Measurements from ENCODE around the gene TRIM25.

The TRIM25 gene

DNA sequence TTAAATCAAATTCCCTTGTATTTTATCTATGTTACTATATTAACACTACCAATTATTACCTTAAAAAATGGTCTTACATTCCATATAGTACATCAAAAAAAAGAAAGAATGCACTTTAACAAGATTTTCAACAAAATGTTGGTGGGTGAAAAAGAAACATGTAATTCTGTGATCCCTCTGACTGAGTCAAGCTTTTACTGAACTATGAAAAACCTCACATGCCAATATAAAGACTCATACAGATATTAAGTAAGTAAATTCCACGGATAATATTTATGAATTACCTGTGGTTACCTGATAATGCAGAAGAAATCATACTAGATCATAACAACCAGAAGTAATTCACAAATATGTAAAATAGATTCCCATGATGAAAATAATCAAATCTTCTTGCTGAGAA, 34.6 kb upstream of the TRIM25 start:
- TF ChIP-seq, protein P1, sequence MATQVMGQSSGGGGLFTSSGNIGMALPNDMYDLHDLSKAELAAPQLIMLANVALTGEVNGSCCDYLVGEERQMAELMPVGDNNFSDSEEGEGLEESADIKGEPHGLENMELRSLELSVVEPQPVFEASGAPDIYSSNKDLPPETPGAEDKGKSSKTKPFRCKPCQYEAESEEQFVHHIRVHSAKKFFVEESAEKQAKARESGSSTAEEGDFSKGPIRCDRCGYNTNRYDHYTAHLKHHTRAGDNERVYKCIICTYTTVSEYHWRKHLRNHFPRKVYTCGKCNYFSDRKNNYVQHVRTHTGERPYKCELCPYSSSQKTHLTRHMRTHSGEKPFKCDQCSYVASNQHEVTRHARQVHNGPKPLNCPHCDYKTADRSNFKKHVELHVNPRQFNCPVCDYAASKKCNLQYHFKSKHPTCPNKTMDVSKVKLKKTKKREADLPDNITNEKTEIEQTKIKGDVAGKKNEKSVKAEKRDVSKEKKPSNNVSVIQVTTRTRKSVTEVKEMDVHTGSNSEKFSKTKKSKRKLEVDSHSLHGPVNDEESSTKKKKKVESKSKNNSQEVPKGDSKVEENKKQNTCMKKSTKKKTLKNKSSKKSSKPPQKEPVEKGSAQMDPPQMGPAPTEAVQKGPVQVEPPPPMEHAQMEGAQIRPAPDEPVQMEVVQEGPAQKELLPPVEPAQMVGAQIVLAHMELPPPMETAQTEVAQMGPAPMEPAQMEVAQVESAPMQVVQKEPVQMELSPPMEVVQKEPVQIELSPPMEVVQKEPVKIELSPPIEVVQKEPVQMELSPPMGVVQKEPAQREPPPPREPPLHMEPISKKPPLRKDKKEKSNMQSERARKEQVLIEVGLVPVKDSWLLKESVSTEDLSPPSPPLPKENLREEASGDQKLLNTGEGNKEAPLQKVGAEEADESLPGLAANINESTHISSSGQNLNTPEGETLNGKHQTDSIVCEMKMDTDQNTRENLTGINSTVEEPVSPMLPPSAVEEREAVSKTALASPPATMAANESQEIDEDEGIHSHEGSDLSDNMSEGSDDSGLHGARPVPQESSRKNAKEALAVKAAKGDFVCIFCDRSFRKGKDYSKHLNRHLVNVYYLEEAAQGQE (IDR thresholded peaks at IDR 0.05; ENCODE audit: low read depth): no peak
- no peak for TF ChIP-seq TAF1 (IDR thresholded peaks at IDR 0.05; ENCODE audit: low read depth)
- no peak for TF ChIP-seq EGR1 (IDR thresholded peaks at IDR 0.05)
- no peak for TF ChIP-seq FOXM1 (IDR thresholded peaks at IDR 0.05; ENCODE audit: borderline replicate concordance, low read depth)
- no peak for TF ChIP-seq TEAD4 (IDR thresholded peaks at IDR 0.05)
- TF ChIP-seq TCF12 (IDR thresholded peaks at IDR 0.05; ENCODE audit: low read depth): no peak
- TF ChIP-seq, protein P2, sequence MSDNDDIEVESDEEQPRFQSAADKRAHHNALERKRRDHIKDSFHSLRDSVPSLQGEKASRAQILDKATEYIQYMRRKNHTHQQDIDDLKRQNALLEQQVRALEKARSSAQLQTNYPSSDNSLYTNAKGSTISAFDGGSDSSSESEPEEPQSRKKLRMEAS (IDR thresholded peaks at IDR 0.05): no peak
- no peak for TF ChIP-seq CREB1 (IDR thresholded peaks at IDR 0.05; ENCODE audit: low read depth)
- no peak for TF ChIP-seq RAD21 (IDR thresholded peaks at IDR 0.05; ENCODE audit: low read depth)
- no peak for TF ChIP-seq YY1 (IDR thresholded peaks at IDR 0.05; ENCODE audit: low read depth)
- no peak for TF ChIP-seq ZBTB7A (IDR thresholded peaks at IDR 0.05; ENCODE audit: low read depth)
- no peak for TF ChIP-seq EP300 (IDR thresholded peaks at IDR 0.05; ENCODE audit: borderline replicate concordance)
- TF ChIP-seq CEBPB (IDR thresholded peaks at IDR 0.05): no peak
- TF ChIP-seq NFIC (IDR thresholded peaks at IDR 0.05): no peak
- TF ChIP-seq, protein P3, sequence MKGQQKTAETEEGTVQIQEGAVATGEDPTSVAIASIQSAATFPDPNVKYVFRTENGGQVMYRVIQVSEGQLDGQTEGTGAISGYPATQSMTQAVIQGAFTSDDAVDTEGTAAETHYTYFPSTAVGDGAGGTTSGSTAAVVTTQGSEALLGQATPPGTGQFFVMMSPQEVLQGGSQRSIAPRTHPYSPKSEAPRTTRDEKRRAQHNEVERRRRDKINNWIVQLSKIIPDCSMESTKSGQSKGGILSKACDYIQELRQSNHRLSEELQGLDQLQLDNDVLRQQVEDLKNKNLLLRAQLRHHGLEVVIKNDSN (IDR thresholded peaks at IDR 0.05): no peak

DNA sequence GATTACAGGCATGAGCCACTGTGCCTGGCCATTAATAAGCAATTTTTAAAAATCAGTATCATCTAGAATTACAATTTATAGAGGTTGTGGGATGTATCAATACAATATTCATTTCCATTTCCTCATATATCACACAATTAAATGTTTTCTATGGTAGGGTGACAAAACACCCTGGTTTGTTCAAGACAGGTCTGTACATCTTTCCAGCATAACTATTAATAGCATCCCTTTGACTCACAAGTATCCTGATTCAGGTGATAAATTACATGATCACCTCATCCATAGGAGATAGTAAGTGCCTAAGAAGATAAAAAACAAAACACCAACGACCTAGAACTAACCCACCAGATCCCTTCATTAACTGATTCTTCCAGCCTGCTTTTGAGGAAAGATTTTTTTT, 33.9 kb upstream of the TRIM25 start:
- TF ChIP-seq, protein P3 (IDR thresholded peaks at IDR 0.05): no peak
- TF ChIP-seq CEBPB (IDR thresholded peaks at IDR 0.05) (no peak), EGR1 (IDR thresholded peaks at IDR 0.05) (no peak), EP300 (IDR thresholded peaks at IDR 0.05; ENCODE audit: borderline replicate concordance) (no peak)
- TF ChIP-seq, protein P1 (IDR thresholded peaks at IDR 0.05; ENCODE audit: low read depth): no peak

DNA sequence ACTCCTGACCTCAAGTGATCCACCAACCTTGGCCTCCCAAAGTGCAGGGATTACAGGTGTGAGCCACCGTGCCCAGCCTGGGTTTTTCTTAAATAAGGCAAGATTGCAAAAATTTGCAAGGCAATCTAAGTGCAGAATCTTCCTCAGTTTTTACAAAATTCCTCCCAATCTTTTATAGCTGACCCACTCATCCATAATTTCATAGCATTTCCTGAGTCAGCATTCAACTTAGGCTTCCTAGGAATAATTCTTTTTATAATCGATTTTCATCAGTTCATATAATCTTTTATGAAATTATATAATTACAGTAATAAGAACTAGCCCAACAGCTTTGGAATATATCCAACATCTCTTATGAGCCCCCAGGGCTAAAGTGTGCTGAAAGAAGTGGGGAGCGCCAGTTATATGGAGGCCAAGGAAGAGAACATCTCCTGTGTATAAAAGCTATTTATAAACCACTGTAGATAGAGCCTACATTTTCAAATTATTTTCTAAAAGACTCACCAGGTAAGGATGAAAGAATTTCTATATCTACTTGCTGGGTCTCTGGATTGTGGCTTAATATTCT, 32.2 kb upstream of the TRIM25 start:
- TF ChIP-seq CEBPB (IDR thresholded peaks at IDR 0.05): no peak
- TF ChIP-seq RAD21 (IDR thresholded peaks at IDR 0.05; ENCODE audit: low read depth): no peak
- no peak for TF ChIP-seq YY1 (IDR thresholded peaks at IDR 0.05; ENCODE audit: low read depth)
- no peak for TF ChIP-seq EP300 (IDR thresholded peaks at IDR 0.05; ENCODE audit: borderline replicate concordance)
- no peak for TF ChIP-seq FOXM1 (IDR thresholded peaks at IDR 0.05; ENCODE audit: borderline replicate concordance, low read depth)

DNA sequence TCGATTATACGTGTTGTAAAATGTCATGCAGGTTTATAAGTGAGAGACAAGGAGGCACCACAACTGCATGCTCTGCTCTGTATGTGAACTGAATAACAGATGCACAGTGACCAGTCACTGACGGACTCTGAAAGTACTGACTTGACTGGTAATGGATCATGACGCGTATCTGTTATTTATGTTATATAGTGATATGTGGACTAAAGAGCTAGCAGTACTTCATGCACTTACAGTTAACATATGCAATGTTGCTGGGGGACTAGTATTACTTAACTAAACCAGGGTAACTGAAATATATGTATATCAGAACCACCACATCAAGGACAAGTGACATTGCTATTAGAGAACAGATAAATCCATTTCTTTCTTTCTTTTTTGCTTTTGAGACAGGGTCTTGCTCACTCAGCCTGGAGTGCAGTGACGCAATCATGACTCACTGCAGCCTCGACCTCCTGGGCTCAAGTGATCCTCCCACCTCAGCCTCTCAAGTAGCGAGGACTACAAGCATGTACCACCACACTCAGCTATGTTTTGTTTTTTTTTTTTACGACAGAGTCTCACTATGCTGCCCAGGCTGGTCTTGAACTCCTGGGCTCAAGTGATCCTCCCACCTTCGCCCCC, 29.8 kb upstream of the TRIM25 start:
- TF ChIP-seq CEBPB (IDR thresholded peaks at IDR 0.05) (0 out of 2 replicates have a peak, but pooled peaks have one; percentile 46), RAD21 (IDR thresholded peaks at IDR 0.05; ENCODE audit: low read depth) (no peak)

DNA sequence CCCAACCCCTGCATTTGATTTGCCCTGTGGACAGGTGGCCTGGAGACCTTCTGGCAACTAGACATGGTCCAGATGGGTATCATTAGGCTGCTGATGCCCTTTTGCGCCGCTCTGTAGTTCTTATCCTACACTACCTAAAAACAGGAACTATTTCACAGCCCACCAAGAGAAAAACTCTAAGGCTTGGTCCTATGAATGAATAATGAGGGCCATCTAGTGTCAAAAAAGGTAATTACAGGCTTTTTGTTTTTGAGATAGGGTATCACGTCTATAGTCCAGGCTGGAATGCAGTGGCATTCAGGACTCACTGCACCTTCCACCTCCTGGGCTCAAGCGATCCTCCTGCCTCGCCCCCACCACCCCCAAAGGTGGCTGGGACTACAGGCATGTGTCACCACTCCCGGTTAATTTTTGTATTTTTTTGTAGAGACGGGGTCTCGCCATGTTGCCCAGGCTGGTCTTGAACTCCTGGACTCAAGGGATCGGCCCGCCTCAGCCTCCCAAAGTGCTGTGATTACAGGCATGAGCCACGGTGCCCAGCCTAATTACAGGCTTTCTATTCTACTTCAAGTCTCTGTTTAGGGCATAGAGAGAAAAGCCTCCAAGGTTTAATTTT, 26.1 kb upstream of the TRIM25 start:
- TF ChIP-seq CREB1 (IDR thresholded peaks at IDR 0.05; ENCODE audit: low read depth): no peak
- no peak for TF ChIP-seq EP300 (IDR thresholded peaks at IDR 0.05; ENCODE audit: borderline replicate concordance)
- TF ChIP-seq, protein P3 (IDR thresholded peaks at IDR 0.05): no peak
- peak; percentile 24; the same call in 1 of the 2 replicates for TF ChIP-seq TEAD4 (IDR thresholded peaks at IDR 0.05)
- peak; percentile 76 for TF ChIP-seq RAD21 (IDR thresholded peaks at IDR 0.05; ENCODE audit: low read depth)
- TF ChIP-seq EGR1 (IDR thresholded peaks at IDR 0.05): no peak

DNA sequence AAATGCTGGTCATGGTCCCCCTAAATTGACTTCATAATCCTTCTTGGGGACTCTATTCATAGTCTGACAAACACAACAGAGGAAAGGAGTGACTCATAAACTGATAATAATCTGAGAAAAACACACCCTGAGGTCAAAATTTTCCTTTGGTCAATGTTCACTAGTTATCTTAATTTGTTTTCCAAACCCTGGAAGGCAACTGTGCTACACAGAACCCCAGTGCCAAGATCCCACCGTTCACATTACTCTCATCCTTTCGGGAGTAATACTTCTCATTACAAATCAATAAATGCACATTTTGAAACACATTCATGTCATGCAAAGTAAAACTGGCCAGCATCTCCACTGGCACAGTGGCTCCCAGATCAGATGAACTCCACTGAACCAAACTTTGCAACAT, 23.8 kb upstream of the TRIM25 start:
- TF ChIP-seq TAF1 (IDR thresholded peaks at IDR 0.05; ENCODE audit: low read depth) (no peak), EGR1 (IDR thresholded peaks at IDR 0.05) (no peak), CEBPB (IDR thresholded peaks at IDR 0.05) (no peak), NFIC (IDR thresholded peaks at IDR 0.05) (no peak), FOXM1 (IDR thresholded peaks at IDR 0.05; ENCODE audit: borderline replicate concordance, low read depth) (no peak), YY1 (IDR thresholded peaks at IDR 0.05; ENCODE audit: low read depth) (no peak), TCF12 (IDR thresholded peaks at IDR 0.05; ENCODE audit: low read depth) (no peak), EP300 (IDR thresholded peaks at IDR 0.05; ENCODE audit: borderline replicate concordance) (no peak)
- TF ChIP-seq, protein P2 (IDR thresholded peaks at IDR 0.05): no peak
